H9 (cell line): ENCODE measurements around the gene TMEM190. TPM values are rescaled to one million over a fixed set of nuclear protein-coding genes. Genes with fewer than 3 reads are reported as not detected.

Source experiments
- DNase-seq: peaks from one replicate; pipeline ENCODE4 v3.0.0-alpha.2; 2017
- H2AFZ ChIP-seq: one replicate; pipeline ENCODE4 v1.6.1; 2013; ENCODE audit warnings: mild to moderate bottlenecking, low read length, control low read depth, moderate library complexity
- H2AK5ac ChIP-seq: 2 replicates; pipeline ENCODE4 v1.6.1; 2013; ENCODE audit warnings: low read length, control low read depth, mixed read lengths; ENCODE audit not compliant: insufficient read length
- H2BK120ac ChIP-seq: one replicate; pipeline ENCODE4 v1.6.1; 2013; ENCODE audit warnings: low read depth, mild to moderate bottlenecking, low read length, control low read depth, inconsistent platforms; ENCODE audit not compliant: poor library complexity, severe bottlenecking
- H2BK12ac ChIP-seq: 2 replicates; pipeline ENCODE4 v1.6.1; 2013; ENCODE audit warnings: low read length, control low read depth, mixed read lengths, low read depth; ENCODE audit not compliant: insufficient read length
- H2BK15ac ChIP-seq: 2 replicates; pipeline ENCODE4 v1.6.1; 2013; ENCODE audit warnings: low read depth, low read length, control low read depth
- H2BK20ac ChIP-seq: one replicate; pipeline ENCODE4 v1.6.1; 2013; ENCODE audit warnings: low read depth, mild to moderate bottlenecking, low read length, control low read depth, inconsistent platforms; ENCODE audit not compliant: poor library complexity, severe bottlenecking
- H2BK5ac ChIP-seq: 2 replicates; pipeline ENCODE4 v1.6.1; 2013; ENCODE audit warnings: low read length, control low read depth, mixed read lengths; ENCODE audit not compliant: insufficient read length
- H3K14ac ChIP-seq: 2 replicates; pipeline ENCODE4 v1.6.1; 2013; ENCODE audit warnings: low read length, control low read depth; ENCODE audit not compliant: insufficient read depth
- H3K18ac ChIP-seq: 2 replicates; pipeline ENCODE4 v1.6.1; 2013; ENCODE audit warnings: low read depth, mild to moderate bottlenecking, mixed read lengths, low read length, control low read depth; ENCODE audit not compliant: insufficient read length
- H3K23ac ChIP-seq: 2 replicates; pipeline ENCODE4 v1.6.1; 2013; ENCODE audit warnings: low read length, control low read depth, mixed read lengths, low read depth; ENCODE audit not compliant: insufficient read length
- H3K23me2 ChIP-seq: 2 replicates; pipeline ENCODE4 v1.6.1; 2013; ENCODE audit warnings: low read depth, mild to moderate bottlenecking, mixed read lengths, low read length, control low read depth; ENCODE audit not compliant: insufficient read length, poor library complexity, severe bottlenecking
- H3K27ac ChIP-seq: 2 replicates; pipeline ENCODE4 v1.5.1; 2013; ENCODE audit warnings: low read length, control low read depth, mixed read lengths, low read depth; ENCODE audit not compliant: insufficient read length
- H3K27me3 ChIP-seq: 2 replicates; pipeline ENCODE4 v1.6.1; 2013; ENCODE audit warnings: low read length, control low read depth, inconsistent platforms; ENCODE audit not compliant: insufficient read depth
- H3K4ac ChIP-seq: 2 replicates; pipeline ENCODE4 v1.6.1; 2013; ENCODE audit warnings: low read depth, mild to moderate bottlenecking, control low read depth, inconsistent platforms, low read length, moderate library complexity
- H3K4me1 ChIP-seq: 2 replicates; pipeline ENCODE4 v1.6.1; 2013; ENCODE audit warnings: low read length, control low read depth, inconsistent platforms; ENCODE audit not compliant: insufficient read depth
- H3K4me2 ChIP-seq: 2 replicates; pipeline ENCODE4 v1.6.1; 2013; ENCODE audit warnings: low read length, control low read depth, mixed read lengths; ENCODE audit not compliant: insufficient read length, insufficient read depth
- H3K56ac ChIP-seq: 2 replicates; pipeline ENCODE4 v1.6.1; 2013; ENCODE audit warnings: low read depth, mild to moderate bottlenecking, mixed read lengths, low read length, control low read depth; ENCODE audit not compliant: insufficient read length
- H3K79me1 ChIP-seq: 2 replicates; pipeline ENCODE4 v1.6.1; 2013; ENCODE audit warnings: low read depth, mild to moderate bottlenecking, moderate library complexity, low read length, control low read depth, inconsistent platforms; ENCODE audit not compliant: insufficient read depth, poor library complexity, severe bottlenecking
- H3K79me2 ChIP-seq: 2 replicates; pipeline ENCODE4 v1.6.1; 2013; ENCODE audit warnings: low read length, control low read depth, inconsistent platforms; ENCODE audit not compliant: insufficient read depth
- H3K9ac ChIP-seq: 2 replicates; pipeline ENCODE4 v1.6.1; 2013; ENCODE audit warnings: low read length, control low read depth, mixed read lengths; ENCODE audit not compliant: insufficient read length; ENCODE audit errors: extremely low read depth
- H3K9me3 ChIP-seq: one replicate; pipeline ENCODE4 v1.6.1; 2013; ENCODE audit warnings: low read depth, low read length, inconsistent platforms; ENCODE audit not compliant: control insufficient read depth
- H3T11ph ChIP-seq: one replicate; pipeline ENCODE4 v1.6.1; 2013; ENCODE audit warnings: mild to moderate bottlenecking, low read length, control low read depth, inconsistent platforms
- H4K20me1 ChIP-seq: one replicate; pipeline ENCODE4 v1.6.1; 2013; ENCODE audit not compliant: control insufficient read depth, insufficient read length, insufficient read depth
- H4K5ac ChIP-seq: 2 replicates; pipeline ENCODE4 v1.6.1; 2013; ENCODE audit warnings: low read depth, mild to moderate bottlenecking, mixed read lengths, low read length, control low read depth; ENCODE audit not compliant: insufficient read length
- H4K8ac ChIP-seq: replicated peaks from 2 replicates; pipeline ENCODE4 v1.6.1; 2013; ENCODE audit warnings: low read length, control low read depth, mixed read lengths, low read depth; ENCODE audit not compliant: insufficient read length
- H4K91ac ChIP-seq: 2 replicates; pipeline ENCODE4 v1.6.1; 2013; ENCODE audit warnings: low read depth, mild to moderate bottlenecking, moderate library complexity, mixed read lengths, low read length, control low read depth; ENCODE audit not compliant: insufficient read length
- H3K27ac Mint-ChIP-seq, 3 experiments: 2 replicates in 2 of 3; 3 replicates in 1 of 3; pipeline ENCODE4 v1.8.0; 2020 to 2021; ENCODE audit warnings: mixed read lengths in 3 of 3, mild to moderate bottlenecking in 1 of 3, moderate library complexity in 1 of 3
- H3K27me3 Mint-ChIP-seq: 2 replicates; pipeline ENCODE4 v1.8.0; 2021; ENCODE audit warnings: low read depth, mild to moderate bottlenecking, moderate library complexity, mixed read lengths
- H3K36me3 Mint-ChIP-seq, 3 experiments: 2 replicates in 2 of 3; 3 replicates in 1 of 3; pipeline ENCODE4 v1.8.0; 2020 to 2021; ENCODE audit warnings: low read depth in 3 of 3, mixed read lengths in 3 of 3; ENCODE audit not compliant: insufficient read depth in 1 of 3
- H3K4me1 Mint-ChIP-seq, 2 experiments: 2 replicates each; pipeline ENCODE4 v1.8.0; 2020; ENCODE audit warnings: mixed read lengths in 2 of 2
- H3K4me3 Mint-ChIP-seq, 2 experiments: 2 replicates in 1 of 2; 3 replicates in 1 of 2; pipeline ENCODE4 v1.8.0; 2020 to 2021; ENCODE audit warnings: mild to moderate bottlenecking in 2 of 2, mixed read lengths in 2 of 2, moderate library complexity in 1 of 2
- H3K9me3 Mint-ChIP-seq, 2 experiments: 2 replicates in 1 of 2; 3 replicates in 1 of 2; pipeline ENCODE4 v1.8.0; 2020; ENCODE audit warnings: mild to moderate bottlenecking in 2 of 2, mixed read lengths in 2 of 2, moderate library complexity in 1 of 2
- CTCF ChIP-seq: fragments of 200-600 bp; sonication (generic); conservative IDR thresholded peaks from 3 replicates; pipeline ENCODE4 v1.8.0; 2021; ENCODE audit warnings: antibody characterized with exemption, mild to moderate bottlenecking
- WGBS: extraction: QIAGEN DNeasy Blood & Tissue Kit; methylation state at CpG from one replicate; pipeline ENCODE4 v1.1.7; 2013; ENCODE audit warnings: missing lambda C conversion rate, low lambda C conversion rate, mixed read lengths; ENCODE audit not compliant: insufficient read length; ENCODE audit errors: extremely low coverage; 5-methylcytosine and 5-hydroxymethylcytosine counted together
- total RNA-seq: library from RNA; stranded (reverse); gene quantifications from 2 replicates; pipeline ENCODE4 v1.2.1, GENCODE V29; 2021

Gene TMEM190
- total RNA-seq, 1 experiment from 2014 or later, result 1.5 TPM

GRCh38 chr19:55345101-55345817 is 31.4 kb upstream of the TMEM190 start:
- Histone ChIP-seq H3K14ac (no peak overlapping the region; the same call in 1 of the 2 replicates), H3K56ac (no peak overlapping the region), H3K23me2 (peaks cover 10% of the 10 kb centered on the region), H3K4me2 (no peak overlapping the region), H3K79me2 (no peaks in the 10 kb centered on the region), H2BK12ac (no peak overlapping the region), H3K9me3 (no peaks in the 10 kb centered on the region), H3K23ac (no peak overlapping the region), H3K9ac (no peak overlapping the region), H3K27me3 (no peaks in the 10 kb centered on the region), H4K5ac (no peak overlapping the region), H2BK15ac (no peak overlapping the region), H2BK20ac (no peak overlapping the region), H3K27ac (no peak overlapping the region), H3K18ac (no peak overlapping the region), H4K20me1 (no peaks in the 10 kb centered on the region), H2BK120ac (no peak overlapping the region), H4K8ac (no peak overlapping the region), H3K4me1 (peaks cover 2% of the 10 kb centered on the region; the same call in 1 of the 2 replicates), H3K4ac (no peak overlapping the region; the same call in 1 of the 2 replicates), H2BK5ac (no peak overlapping the region), H4K91ac (no peak overlapping the region), H3T11ph (no peak overlapping the region), H2AFZ (no peak overlapping the region), H2AK5ac (no peak overlapping the region), H3K79me1 (no peaks in the 10 kb centered on the region)
- WGBS, result no CpG with 5 or more reads among the region's 22 CpGs
- Mint-ChIP-seq H3K27ac (peak overlapping the region in 2 of 3 experiments; percentile 64 to 89; a peak in 5 of 7 replicates), H3K4me3 (peak overlapping the region in 1 of 2 experiments; percentile 48; a peak in 1 of 5 replicates), H3K9me3 (no peaks in the 10 kb centered on the region), H3K36me3 (peaks cover 27 to 52% (median 50%) of the 10 kb centered on the region in 3 experiments; a peak in 6 of 7 replicates), H3K27me3 (no peaks in the 10 kb centered on the region), H3K4me1 (peaks cover 37 to 62% of the 10 kb centered on the region in 2 experiments)
- DNase-seq, result no peak
- TF ChIP-seq CTCF, result no peak
